SK-N-MC (cell line): ENCODE measurements around the gene RAB29.

Experiments
- EZH2 ChIP-seq: fragments of 200-600 bp; sonication (generic); IDR thresholded peaks from one replicate; pipeline ENCODE4 v1.6.1; 2017; ENCODE audit warnings: antibody characterized with exemption
- FOXP2 ChIP-seq: optimal IDR thresholded peaks from 2 replicates; pipeline ENCODE3; 2011; ENCODE audit warnings: mild to moderate bottlenecking, moderate library complexity; ENCODE audit not compliant: insufficient read depth; ENCODE audit errors: extremely low read length, control extremely low read depth
- POLR2AphosphoS5 ChIP-seq: IDR thresholded peaks from 2 replicates; pipeline ENCODE4 v1.6.1; 2012; ENCODE audit warnings: mild to moderate bottlenecking, low read depth, low read length, borderline replicate concordance

DNA sequence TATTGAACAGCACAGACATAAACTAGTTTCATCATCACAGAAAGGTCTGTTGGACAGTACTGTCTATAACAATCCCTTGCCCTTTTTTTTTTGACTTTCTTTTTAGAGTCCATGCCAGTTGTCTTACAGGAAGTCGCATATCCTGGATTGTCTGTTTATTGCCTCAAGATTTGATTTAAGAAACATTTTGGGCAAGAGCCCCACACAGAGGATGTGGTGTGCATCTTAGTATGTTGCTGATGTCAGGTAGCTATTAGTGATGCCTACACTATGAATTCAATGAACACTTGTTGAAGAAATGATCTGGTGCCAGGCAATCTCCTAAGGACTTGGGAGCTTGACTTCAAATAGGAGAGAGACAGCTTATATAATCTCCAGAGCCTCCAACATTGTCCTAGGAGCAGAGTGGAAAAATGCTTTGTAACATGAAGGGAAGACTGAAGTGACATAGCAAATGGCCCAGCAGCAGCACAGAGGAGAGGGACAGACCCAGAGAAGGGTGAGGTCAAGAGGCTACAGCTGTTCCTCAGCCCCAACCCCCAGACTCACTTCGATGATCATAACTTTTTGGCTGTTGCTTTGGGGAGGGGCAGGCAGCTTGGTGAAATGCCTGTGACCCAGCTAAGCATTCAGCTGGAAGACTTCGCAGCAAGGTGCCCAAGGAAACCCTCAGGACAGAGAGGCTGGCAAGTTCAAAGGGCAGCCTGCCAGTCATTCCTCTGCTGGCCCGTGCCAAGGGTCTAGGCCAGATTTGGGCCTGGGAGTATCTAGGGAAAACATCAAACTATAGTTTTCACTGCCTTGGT lies 7.5 kb upstream of the RAB29 start:
- TF ChIP-seq FOXP2 (no peak), EZH2 (no peak), POLR2AphosphoS5 (no peak)
